ENCODE measurements around the gene CLEC1A.
A peak's percentile ranks its signal among the peaks of the same experiment; 100 is the strongest.
"Not testable (repeated sequence)": the region's sequence is repeated elsewhere in the genome, so short reads cannot be mapped to it uniquely, and the experiment has no call there.

CLEC1A gene

GRCh38 chr12:10052193-10052913 is 46.4 kb downstream of the CLEC1A start:
- FAIRE-seq (no peak), DNase-seq (ENCODE audit: low spot score) (no peak)

- FAIRE-seq (no peak), DNase-seq (ENCODE audit: low spot score) (no peak)
Measured at GRCh38 chr12:10048526-10048925, 50.3 kb downstream of the CLEC1A start.

- DNase-seq (ENCODE audit: low spot score) (no peak), FAIRE-seq (no peak)
Measured at GRCh38 chr12:10042167-10042566, 56.6 kb downstream of the CLEC1A start.

GRCh38 chr12:10033783-10034545 is 64.8 kb downstream of the CLEC1A start:
- no peak for FAIRE-seq
- no peak for DNase-seq (ENCODE audit: low spot score)

- peak; percentile 94 for FAIRE-seq
- peak; percentile 75 for DNase-seq (ENCODE audit: low spot score)
Measured at GRCh38 chr12:10031771-10032175, 67.0 kb downstream of the CLEC1A start.

GRCh38 chr12:10031321-10031720 is 67.5 kb downstream of the CLEC1A start:
- no peak for FAIRE-seq
- peak; percentile 40 for DNase-seq (ENCODE audit: low spot score)

- FAIRE-seq: peak; percentile 48
- no peak for DNase-seq (ENCODE audit: low spot score)
Measured at GRCh38 chr12:10030446-10030845, 68.3 kb downstream of the CLEC1A start, which contains the start of gene CLEC9A. Gene CLEC9A (plus strand): TSS chr12:10030682. CDS start chr12:10052688, 22,006 bp downstream.

- DNase-seq (ENCODE audit: low spot score) (peak; percentile 40), FAIRE-seq (peak; percentile 82)
Measured at GRCh38 chr12:10027721-10028120, 71.1 kb downstream of the CLEC1A start.

- no peak for FAIRE-seq
- peak; percentile 37 for DNase-seq (ENCODE audit: low spot score)
Measured at GRCh38 chr12:10027311-10027710, 71.5 kb downstream of the CLEC1A start.

GRCh38 chr12:10026666-10027065 is 72.1 kb downstream of the CLEC1A start:
- DNase-seq (ENCODE audit: low spot score); FAIRE-seq: not testable (repeated sequence)

- DNase-seq (ENCODE audit: low spot score) (no peak), FAIRE-seq (no peak)
Measured at GRCh38 chr12:10025236-10025635, 73.5 kb downstream of the CLEC1A start.

- FAIRE-seq: no peak
- DNase-seq (ENCODE audit: low spot score): no peak
Measured at GRCh38 chr12:10021342-10021741, 77.4 kb downstream of the CLEC1A start.

All from urothelium cell line (cell line).